ENCODE results near the gene PCDH17.

- TF ChIP-seq TAF1 (conservative IDR thresholded peaks at IDR 0.05) (no peak), EGR1 (IDR thresholded peaks at IDR 0.05; ENCODE audit: low read depth in 2 of 2) (no peak), MAX (IDR thresholded peaks at IDR 0.05) (no peak), JUND (IDR thresholded peaks at IDR 0.05) (no peak), NR2F2 (IDR thresholded peaks at IDR 0.05) (no peak)
- TF ChIP-seq, protein P1, sequence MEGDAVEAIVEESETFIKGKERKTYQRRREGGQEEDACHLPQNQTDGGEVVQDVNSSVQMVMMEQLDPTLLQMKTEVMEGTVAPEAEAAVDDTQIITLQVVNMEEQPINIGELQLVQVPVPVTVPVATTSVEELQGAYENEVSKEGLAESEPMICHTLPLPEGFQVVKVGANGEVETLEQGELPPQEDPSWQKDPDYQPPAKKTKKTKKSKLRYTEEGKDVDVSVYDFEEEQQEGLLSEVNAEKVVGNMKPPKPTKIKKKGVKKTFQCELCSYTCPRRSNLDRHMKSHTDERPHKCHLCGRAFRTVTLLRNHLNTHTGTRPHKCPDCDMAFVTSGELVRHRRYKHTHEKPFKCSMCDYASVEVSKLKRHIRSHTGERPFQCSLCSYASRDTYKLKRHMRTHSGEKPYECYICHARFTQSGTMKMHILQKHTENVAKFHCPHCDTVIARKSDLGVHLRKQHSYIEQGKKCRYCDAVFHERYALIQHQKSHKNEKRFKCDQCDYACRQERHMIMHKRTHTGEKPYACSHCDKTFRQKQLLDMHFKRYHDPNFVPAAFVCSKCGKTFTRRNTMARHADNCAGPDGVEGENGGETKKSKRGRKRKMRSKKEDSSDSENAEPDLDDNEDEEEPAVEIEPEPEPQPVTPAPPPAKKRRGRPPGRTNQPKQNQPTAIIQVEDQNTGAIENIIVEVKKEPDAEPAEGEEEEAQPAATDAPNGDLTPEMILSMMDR (IDR thresholded peaks at IDR 0.05; ENCODE audit: low read depth, low read length, missing input control), result no peak
- TF ChIP-seq, protein P2, sequence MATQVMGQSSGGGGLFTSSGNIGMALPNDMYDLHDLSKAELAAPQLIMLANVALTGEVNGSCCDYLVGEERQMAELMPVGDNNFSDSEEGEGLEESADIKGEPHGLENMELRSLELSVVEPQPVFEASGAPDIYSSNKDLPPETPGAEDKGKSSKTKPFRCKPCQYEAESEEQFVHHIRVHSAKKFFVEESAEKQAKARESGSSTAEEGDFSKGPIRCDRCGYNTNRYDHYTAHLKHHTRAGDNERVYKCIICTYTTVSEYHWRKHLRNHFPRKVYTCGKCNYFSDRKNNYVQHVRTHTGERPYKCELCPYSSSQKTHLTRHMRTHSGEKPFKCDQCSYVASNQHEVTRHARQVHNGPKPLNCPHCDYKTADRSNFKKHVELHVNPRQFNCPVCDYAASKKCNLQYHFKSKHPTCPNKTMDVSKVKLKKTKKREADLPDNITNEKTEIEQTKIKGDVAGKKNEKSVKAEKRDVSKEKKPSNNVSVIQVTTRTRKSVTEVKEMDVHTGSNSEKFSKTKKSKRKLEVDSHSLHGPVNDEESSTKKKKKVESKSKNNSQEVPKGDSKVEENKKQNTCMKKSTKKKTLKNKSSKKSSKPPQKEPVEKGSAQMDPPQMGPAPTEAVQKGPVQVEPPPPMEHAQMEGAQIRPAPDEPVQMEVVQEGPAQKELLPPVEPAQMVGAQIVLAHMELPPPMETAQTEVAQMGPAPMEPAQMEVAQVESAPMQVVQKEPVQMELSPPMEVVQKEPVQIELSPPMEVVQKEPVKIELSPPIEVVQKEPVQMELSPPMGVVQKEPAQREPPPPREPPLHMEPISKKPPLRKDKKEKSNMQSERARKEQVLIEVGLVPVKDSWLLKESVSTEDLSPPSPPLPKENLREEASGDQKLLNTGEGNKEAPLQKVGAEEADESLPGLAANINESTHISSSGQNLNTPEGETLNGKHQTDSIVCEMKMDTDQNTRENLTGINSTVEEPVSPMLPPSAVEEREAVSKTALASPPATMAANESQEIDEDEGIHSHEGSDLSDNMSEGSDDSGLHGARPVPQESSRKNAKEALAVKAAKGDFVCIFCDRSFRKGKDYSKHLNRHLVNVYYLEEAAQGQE (IDR thresholded peaks at IDR 0.05), result no peak
- TF ChIP-seq, protein P3, sequence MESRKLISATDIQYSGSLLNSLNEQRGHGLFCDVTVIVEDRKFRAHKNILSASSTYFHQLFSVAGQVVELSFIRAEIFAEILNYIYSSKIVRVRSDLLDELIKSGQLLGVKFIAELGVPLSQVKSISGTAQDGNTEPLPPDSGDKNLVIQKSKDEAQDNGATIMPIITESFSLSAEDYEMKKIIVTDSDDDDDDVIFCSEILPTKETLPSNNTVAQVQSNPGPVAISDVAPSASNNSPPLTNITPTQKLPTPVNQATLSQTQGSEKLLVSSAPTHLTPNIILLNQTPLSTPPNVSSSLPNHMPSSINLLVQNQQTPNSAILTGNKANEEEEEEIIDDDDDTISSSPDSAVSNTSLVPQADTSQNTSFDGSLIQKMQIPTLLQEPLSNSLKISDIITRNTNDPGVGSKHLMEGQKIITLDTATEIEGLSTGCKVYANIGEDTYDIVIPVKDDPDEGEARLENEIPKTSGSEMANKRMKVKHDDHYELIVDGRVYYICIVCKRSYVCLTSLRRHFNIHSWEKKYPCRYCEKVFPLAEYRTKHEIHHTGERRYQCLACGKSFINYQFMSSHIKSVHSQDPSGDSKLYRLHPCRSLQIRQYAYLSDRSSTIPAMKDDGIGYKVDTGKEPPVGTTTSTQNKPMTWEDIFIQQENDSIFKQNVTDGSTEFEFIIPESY (IDR thresholded peaks at IDR 0.05), result no peak
These were observed 116.6 kb downstream of the PCDH17 start for GRCh38 chr13:57748096-57748495.
